K562 (cell line): ENCODE measurements around the gene NCDN. TPM values are rescaled to one million over a fixed set of nuclear protein-coding genes. Genes with fewer than 3 reads are reported as not detected.
A peak's percentile ranks its signal among the peaks of the same experiment; 100 is the strongest.

Experiments used
- ARID2 ChIP-seq: fragments of 450-650 bp; IDR thresholded peaks from 2 replicates; pipeline ENCODE4 v1.6.1; 2017; ENCODE audit warnings: antibody characterized with exemption, mild to moderate bottlenecking
- BHLHE40 ChIP-seq: IDR thresholded peaks from 2 replicates; pipeline ENCODE4 v1.6.1; 2011; ENCODE audit warnings: low read length, improper control_type of control experiment
- ELF4 ChIP-seq: fragments of 450-650 bp; formaldehyde crosslinking; IDR thresholded peaks from 2 replicates; pipeline ENCODE4 v1.4.0; 2022; ENCODE audit warnings: missing genetic modification characterization
- ERF ChIP-seq: fragments of 450-650 bp; formaldehyde crosslinking; IDR thresholded peaks from 2 replicates; pipeline ENCODE4 v1.4.0; 2020; ENCODE audit warnings: mild to moderate bottlenecking, mixed read lengths
- FIP1L1 ChIP-seq: fragments of 200-400 bp; formaldehyde crosslinking; IDR thresholded peaks from 2 replicates; pipeline ENCODE4 v1.6.1; 2018; ENCODE audit warnings: mild to moderate bottlenecking, low read depth, low read length; ENCODE audit not compliant: poor library complexity, severe bottlenecking
- HNRNPUL1 ChIP-seq: fragments of 200-400 bp; formaldehyde crosslinking; IDR thresholded peaks from 2 replicates; pipeline ENCODE4 v1.6.1; 2017; ENCODE audit warnings: low read length
- JUNB ChIP-seq: fragments of 450-650 bp; formaldehyde crosslinking; conservative IDR thresholded peaks from 2 replicates; pipeline ENCODE4 v1.4.0; 2020; ENCODE audit warnings: mild to moderate bottlenecking
- NBN ChIP-seq: fragments of 450-650 bp; IDR thresholded peaks from 2 replicates; pipeline ENCODE4 v1.6.1; 2016; ENCODE audit warnings: low read depth, mild to moderate bottlenecking
- RNF2 ChIP-seq: sonication (generic); IDR thresholded peaks from 2 replicates; pipeline ENCODE4 v1.6.1; 2016
- SMAD2 ChIP-seq: fragments of 150-350 bp; IDR thresholded peaks from 2 replicates; pipeline ENCODE4 v1.6.1; 2014; ENCODE audit warnings: low read depth, mild to moderate bottlenecking, low read length
- SRSF9 ChIP-seq: fragments of 200-400 bp; formaldehyde crosslinking; IDR thresholded peaks from 2 replicates; pipeline ENCODE4 v1.6.1; 2017; ENCODE audit warnings: low read depth, low read length, borderline replicate concordance
- TARDBP ChIP-seq: fragments of 450-650 bp; IDR thresholded peaks from 2 replicates; pipeline ENCODE4 v1.6.1; 2016
- ZNF23 ChIP-seq: fragments of 250-450 bp; sonication (Bioruptor Pico); IDR thresholded peaks from 2 replicates; pipeline ENCODE4 v1.4.0; 2020; ENCODE audit warnings: mild to moderate bottlenecking
- ZNF699 ChIP-seq: fragments of 250-450 bp; sonication (Bioruptor Pico); IDR thresholded peaks from 2 replicates; pipeline ENCODE4 v1.8.0; 2021; ENCODE audit warnings: mild to moderate bottlenecking, moderate library complexity; ENCODE audit not compliant: insufficient replicate concordance
- ZNF77 ChIP-seq: fragments of 250-450 bp; sonication (Bioruptor Pico); IDR thresholded peaks from 2 replicates; pipeline ENCODE4 v1.5.0; 2020
- polyA plus RNA-seq, 8 experiments: library from polyadenylated mRNA; depleted of rRNA in 4 of 8; stranded (reverse) in 5 of 8; unstranded in 3 of 8; fragments of >200 nt; fragmentation: Nextera tagmentation in 2 of 8; fragmentation: Illumina TruSeq in 1 of 8; extraction: Ambion mirVana in 2 of 8; extraction: Trizol in 1 of 8; gene quantifications; 2 replicates each; pipeline versions ENCODE4 v1.2.1 to v1.2.3, GENCODE V29; 2011 to 2014; ENCODE audit warnings: inconsistent platforms in 1 of 8, missing spikeins in 1 of 8
- total RNA-seq, 7 experiments: library from RNA; depleted of rRNA in 6 of 7; stranded (reverse); fragments of >200 nt in 6 of 7; fragmentation: Illumina TruSeq in 2 of 7; extraction: Trizol in 2 of 7; gene quantifications; 2 replicates each; pipeline versions ENCODE4 v1.2.1 to v1.2.3, GENCODE V29; 2011 to 2021; ENCODE audit warnings: low replicate concordance in 1 of 7
- TF ChIP-seq, protein P1 (sequence below): fragments of 250-450 bp; sonication (Bioruptor Pico); IDR thresholded peaks from 2 replicates; pipeline ENCODE4 v1.4.0; 2020; ENCODE audit warnings: borderline replicate concordance
- TF ChIP-seq, protein P2 (sequence below): fragments of 250-450 bp; sonication (Bioruptor Pico); IDR thresholded peaks from 2 replicates; pipeline ENCODE4 v1.4.0; 2020
- TF ChIP-seq, protein P3 (sequence below): fragments of 450-650 bp; formaldehyde crosslinking; conservative IDR thresholded peaks from 2 replicates; pipeline ENCODE4 v1.4.0; 2022; ENCODE audit warnings: mild to moderate bottlenecking, missing genetic modification characterization
- TF ChIP-seq, protein P4 (sequence below): sonication (generic); formaldehyde crosslinking; IDR thresholded peaks from 2 replicates; pipeline ENCODE4 v1.8.1; 2022; ENCODE audit warnings: missing genetic modification reagents

NCDN gene
- total and polyA plus RNA-seq, 9 of the 15 experiments (the other 6 are each of a cell fraction or from before 2014, with no cell fraction given) = 1.9 to 35.1 (median 10.7) TPM

DNA sequence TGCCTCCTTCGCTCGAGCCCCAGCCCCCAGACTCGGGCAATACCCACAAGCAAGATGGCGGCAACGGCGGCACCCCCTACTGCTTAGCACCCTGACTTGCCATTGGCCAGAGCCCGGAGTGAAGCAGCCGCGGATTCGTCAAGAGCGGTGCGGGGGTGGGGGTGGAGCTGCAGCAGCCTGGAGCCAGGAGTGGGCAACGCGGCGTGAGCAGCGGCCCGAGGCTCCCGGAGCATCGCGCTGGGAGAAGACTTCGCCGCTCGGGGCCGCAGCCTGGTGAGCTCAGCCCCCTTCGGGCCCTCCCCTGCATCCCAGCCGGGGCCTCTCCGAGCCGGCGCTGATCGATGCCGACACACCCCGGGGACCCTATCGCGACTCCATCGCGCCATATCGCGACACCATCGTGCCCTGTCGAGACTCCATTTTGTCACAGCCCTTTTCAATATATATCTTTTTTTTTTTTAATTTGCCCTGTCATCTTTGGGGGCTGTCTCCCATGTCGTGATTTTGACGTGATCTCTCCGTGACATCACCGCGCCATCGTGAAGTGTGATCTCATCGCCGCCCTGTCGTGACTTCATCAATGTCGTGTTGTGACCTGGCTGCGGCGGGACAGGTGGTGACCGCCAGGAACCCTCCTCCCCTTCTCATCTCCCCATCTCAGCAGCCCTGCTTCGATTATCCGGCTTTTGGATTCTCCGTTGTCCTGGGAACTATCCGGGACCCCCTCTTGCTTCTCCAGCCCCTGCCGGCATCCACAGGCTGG is at the start of gene NCDN (continued):
- TF ChIP-seq SMAD2 (no peak), ZNF77 (CRISPR knock-in tag) (no peak), FIP1L1 (peak; percentile 84), RNF2 (no peak), ERF (CRISPR knock-in tag) (0 out of 2 replicates have a peak, but pooled peaks have one; percentile 29), SRSF9 (no peak), ARID2 (no peak), NBN (peak; percentile 77), ELF4 (CRISPR knock-in tag) (no peak), ZNF23 (CRISPR knock-in tag) (no peak), TARDBP (no peak), ZNF699 (no peak), BHLHE40 (no peak; the same call in 1 of the 2 replicates), JUNB (CRISPR knock-in tag) (no peak), HNRNPUL1 (no peak)
- TF ChIP-seq, protein P1, sequence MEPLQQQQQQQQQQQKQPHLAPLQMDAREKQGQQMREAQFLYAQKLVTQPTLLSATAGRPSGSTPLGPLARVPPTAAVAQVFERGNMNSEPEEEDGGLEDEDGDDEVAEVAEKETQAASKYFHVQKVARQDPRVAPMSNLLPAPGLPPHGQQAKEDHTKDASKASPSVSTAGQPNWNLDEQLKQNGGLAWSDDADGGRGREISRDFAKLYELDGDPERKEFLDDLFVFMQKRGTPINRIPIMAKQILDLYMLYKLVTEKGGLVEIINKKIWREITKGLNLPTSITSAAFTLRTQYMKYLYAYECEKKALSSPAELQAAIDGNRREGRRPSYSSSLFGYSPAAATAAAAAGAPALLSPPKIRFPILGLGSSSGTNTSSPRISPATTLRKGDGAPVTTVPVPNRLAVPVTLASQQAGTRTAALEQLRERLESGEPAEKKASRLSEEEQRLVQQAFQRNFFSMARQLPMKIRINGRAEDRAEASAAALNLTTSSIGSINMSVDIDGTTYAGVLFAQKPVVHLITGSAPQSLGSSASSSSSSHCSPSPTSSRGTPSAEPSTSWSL (CRISPR knock-in tag) = no peak
- TF ChIP-seq, protein P2, sequence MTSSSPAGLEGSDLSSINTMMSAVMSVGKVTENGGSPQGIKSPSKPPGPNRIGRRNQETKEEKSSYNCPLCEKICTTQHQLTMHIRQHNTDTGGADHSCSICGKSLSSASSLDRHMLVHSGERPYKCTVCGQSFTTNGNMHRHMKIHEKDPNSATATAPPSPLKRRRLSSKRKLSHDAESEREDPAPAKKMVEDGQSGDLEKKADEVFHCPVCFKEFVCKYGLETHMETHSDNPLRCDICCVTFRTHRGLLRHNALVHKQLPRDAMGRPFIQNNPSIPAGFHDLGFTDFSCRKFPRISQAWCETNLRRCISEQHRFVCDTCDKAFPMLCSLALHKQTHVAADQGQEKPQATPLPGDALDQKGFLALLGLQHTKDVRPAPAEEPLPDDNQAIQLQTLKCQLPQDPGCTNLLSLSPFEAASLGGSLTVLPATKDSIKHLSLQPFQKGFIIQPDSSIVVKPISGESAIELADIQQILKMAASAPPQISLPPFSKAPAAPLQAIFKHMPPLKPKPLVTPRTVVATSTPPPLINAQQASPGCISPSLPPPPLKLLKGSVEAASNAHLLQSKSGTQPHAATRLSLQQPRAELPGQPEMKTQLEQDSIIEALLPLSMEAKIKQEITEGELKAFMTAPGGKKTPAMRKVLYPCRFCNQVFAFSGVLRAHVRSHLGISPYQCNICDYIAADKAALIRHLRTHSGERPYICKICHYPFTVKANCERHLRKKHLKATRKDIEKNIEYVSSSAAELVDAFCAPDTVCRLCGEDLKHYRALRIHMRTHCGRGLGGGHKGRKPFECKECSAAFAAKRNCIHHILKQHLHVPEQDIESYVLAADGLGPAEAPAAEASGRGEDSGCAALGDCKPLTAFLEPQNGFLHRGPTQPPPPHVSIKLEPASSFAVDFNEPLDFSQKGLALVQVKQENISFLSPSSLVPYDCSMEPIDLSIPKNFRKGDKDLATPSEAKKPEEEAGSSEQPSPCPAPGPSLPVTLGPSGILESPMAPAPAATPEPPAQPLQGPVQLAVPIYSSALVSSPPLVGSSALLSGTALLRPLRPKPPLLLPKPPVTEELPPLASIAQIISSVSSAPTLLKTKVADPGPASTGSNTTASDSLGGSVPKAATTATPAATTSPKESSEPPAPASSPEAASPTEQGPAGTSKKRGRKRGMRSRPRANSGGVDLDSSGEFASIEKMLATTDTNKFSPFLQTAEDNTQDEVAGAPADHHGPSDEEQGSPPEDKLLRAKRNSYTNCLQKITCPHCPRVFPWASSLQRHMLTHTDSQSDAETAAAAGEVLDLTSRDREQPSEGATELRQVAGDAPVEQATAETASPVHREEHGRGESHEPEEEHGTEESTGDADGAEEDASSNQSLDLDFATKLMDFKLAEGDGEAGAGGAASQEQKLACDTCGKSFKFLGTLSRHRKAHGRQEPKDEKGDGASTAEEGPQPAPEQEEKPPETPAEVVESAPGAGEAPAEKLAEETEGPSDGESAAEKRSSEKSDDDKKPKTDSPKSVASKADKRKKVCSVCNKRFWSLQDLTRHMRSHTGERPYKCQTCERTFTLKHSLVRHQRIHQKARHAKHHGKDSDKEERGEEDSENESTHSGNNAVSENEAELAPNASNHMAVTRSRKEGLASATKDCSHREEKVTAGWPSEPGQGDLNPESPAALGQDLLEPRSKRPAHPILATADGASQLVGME = peak; percentile 5; the same call in 1 of the 2 replicates
- TF ChIP-seq, protein P3, sequence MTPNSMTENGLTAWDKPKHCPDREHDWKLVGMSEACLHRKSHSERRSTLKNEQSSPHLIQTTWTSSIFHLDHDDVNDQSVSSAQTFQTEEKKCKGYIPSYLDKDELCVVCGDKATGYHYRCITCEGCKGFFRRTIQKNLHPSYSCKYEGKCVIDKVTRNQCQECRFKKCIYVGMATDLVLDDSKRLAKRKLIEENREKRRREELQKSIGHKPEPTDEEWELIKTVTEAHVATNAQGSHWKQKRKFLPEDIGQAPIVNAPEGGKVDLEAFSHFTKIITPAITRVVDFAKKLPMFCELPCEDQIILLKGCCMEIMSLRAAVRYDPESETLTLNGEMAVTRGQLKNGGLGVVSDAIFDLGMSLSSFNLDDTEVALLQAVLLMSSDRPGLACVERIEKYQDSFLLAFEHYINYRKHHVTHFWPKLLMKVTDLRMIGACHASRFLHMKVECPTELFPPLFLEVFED = no peak
- TF ChIP-seq, protein P4, sequence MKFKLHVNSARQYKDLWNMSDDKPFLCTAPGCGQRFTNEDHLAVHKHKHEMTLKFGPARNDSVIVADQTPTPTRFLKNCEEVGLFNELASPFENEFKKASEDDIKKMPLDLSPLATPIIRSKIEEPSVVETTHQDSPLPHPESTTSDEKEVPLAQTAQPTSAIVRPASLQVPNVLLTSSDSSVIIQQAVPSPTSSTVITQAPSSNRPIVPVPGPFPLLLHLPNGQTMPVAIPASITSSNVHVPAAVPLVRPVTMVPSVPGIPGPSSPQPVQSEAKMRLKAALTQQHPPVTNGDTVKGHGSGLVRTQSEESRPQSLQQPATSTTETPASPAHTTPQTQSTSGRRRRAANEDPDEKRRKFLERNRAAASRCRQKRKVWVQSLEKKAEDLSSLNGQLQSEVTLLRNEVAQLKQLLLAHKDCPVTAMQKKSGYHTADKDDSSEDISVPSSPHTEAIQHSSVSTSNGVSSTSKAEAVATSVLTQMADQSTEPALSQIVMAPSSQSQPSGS = no peak
